HCT116 (cell line): ENCODE results near the gene INPP4A.

Source experiments
- CTCF ChIP-seq, 3 experiments: fragments of 200-600 bp in 1 of 3; sonication (generic) in 1 of 3; IDR thresholded peaks in 2 of 3; conservative IDR thresholded peaks in 1 of 3; 2 replicates each; pipeline ENCODE4 v1.5.1; 2012 to 2017; ENCODE audit warnings: low read depth in 2 of 3, low read length in 2 of 3, antibody characterized with exemption in 1 of 3, borderline replicate concordance in 1 of 3, control low read depth in 1 of 3, mild to moderate bottlenecking in 1 of 3, mixed read lengths in 1 of 3, mixed run types in 1 of 3, moderate library complexity in 1 of 3; ENCODE audit not compliant: insufficient read depth in 1 of 3
- ELF1 ChIP-seq: IDR thresholded peaks from 2 replicates; pipeline ENCODE4 v1.6.1; 2012; ENCODE audit warnings: low read depth, borderline replicate concordance
- EZH2 ChIP-seq: fragments of 200-600 bp; sonication (generic); IDR thresholded peaks from 2 replicates; pipeline ENCODE4 v1.6.1; 2017; ENCODE audit warnings: antibody characterized with exemption, mixed run types
- FOSL1 ChIP-seq: IDR thresholded peaks from 2 replicates; pipeline ENCODE4 v1.6.1; 2012; ENCODE audit warnings: low read depth
- JUND ChIP-seq: IDR thresholded peaks from 2 replicates; pipeline ENCODE4 v1.6.1; 2012
- POLR2A ChIP-seq: IDR thresholded peaks from 2 replicates; pipeline ENCODE4 v1.7.0; 2011; ENCODE audit warnings: borderline replicate concordance; ENCODE audit not compliant: insufficient read depth, insufficient read length; ENCODE audit errors: extremely low read depth
- POLR2AphosphoS5 ChIP-seq: IDR thresholded peaks from 2 replicates; pipeline ENCODE4 v1.6.1; 2011; ENCODE audit warnings: mild to moderate bottlenecking, low read depth, low read length, moderate library complexity
- REST ChIP-seq: IDR thresholded peaks from 2 replicates; pipeline ENCODE4 v1.6.1; 2012; ENCODE audit warnings: low read depth
- SP1 ChIP-seq: IDR thresholded peaks from 2 replicates; pipeline ENCODE4 v1.6.1; 2012; ENCODE audit warnings: low read depth
- TCF7L2 ChIP-seq: IDR thresholded peaks from 2 replicates; pipeline ENCODE4 v1.7.0; 2011; ENCODE audit warnings: borderline replicate concordance, inconsistent platforms; ENCODE audit not compliant: insufficient read depth, insufficient read length; ENCODE audit errors: extremely low read depth
- YY1 ChIP-seq: IDR thresholded peaks from 2 replicates; pipeline ENCODE4 v1.6.1; 2011; ENCODE audit warnings: low read length, low read depth, moderate library complexity, mild to moderate bottlenecking; ENCODE audit not compliant: insufficient replicate concordance; ENCODE audit errors: extremely low read depth
- ZFX ChIP-seq: fragments of 450-650 bp; IDR thresholded peaks from 2 replicates; pipeline ENCODE4 v1.6.1; 2017
- ZNF274 ChIP-seq: fragments of 200-500 bp; sonication (Bioruptor generic); IDR thresholded peaks from 2 replicates; pipeline ENCODE4 v1.6.1; 2014; ENCODE audit warnings: mild to moderate bottlenecking, low read depth, low read length, inconsistent platforms

- TF ChIP-seq ELF1 (no peak), EZH2 (no peak), JUND (no peak), POLR2A (no peak), CTCF (IDR thresholded peaks at IDR 0.05 in 2 of 3, conservative IDR thresholded peaks at IDR 0.05 in 1 of 3; ENCODE audit: borderline replicate concordance in 1 of 3, insufficient read depth in 1 of 3, low read depth in 2 of 3, low read length in 2 of 3) (no peak), ZNF274 (no peak), ZFX (no peak), SP1 (no peak), POLR2AphosphoS5 (no peak), FOSL1 (no peak), TCF7L2 (no peak), YY1 (no peak), REST (no peak)
Observed at GRCh38 chr2:98576666-98577312, 132.1 kb downstream of the INPP4A start.
